T-helper 1 cell (primary cell): ENCODE measurements around the gene ZNF407.

Experiments used
- DNase-seq, 5 donors: peaks; one replicate each; pipeline ENCODE4 v3.0.0-alpha.2; 2012 to 2020

Gene ZNF407

DNA sequence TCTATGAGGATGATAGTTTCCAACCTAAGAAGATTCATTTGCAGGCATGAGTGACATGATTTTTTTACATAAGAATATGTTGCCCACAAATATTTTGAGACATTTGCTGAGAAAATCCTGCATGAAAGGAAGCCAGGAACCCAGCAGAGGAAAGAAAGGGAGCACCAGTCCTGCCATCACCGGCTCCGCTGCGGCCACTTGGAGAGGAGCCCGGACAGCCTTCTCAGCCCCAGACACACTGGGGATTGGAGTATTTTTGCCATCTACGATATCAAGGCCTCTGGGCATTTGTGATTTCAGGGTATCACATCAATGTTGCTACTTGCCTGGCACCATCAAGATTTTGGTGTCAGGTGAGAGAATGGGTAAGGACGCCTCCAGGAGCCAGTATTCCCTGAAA is 383.0 kb downstream of the ZNF407 start:
- DNase-seq, result no peak

DNA sequence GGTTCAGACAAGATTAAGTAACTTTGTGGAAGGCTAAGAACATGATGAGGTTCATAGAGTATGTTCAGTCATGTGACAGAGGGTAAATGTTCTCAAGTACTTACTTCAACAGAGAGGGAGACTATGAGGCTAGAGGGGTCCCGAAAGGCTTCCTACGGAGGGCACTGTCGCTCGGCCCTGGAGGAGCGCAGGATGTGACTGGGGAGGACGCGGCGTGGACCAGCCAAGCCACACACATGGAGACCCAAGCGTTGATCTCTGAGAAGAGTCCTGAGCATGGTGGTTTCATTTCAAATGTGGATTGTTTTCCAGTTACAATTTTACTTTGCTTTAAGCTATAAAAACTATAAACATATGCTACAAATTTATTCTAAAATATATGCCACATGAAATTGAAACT is 383.8 kb downstream of the ZNF407 start:
- no peak for DNase-seq

DNA sequence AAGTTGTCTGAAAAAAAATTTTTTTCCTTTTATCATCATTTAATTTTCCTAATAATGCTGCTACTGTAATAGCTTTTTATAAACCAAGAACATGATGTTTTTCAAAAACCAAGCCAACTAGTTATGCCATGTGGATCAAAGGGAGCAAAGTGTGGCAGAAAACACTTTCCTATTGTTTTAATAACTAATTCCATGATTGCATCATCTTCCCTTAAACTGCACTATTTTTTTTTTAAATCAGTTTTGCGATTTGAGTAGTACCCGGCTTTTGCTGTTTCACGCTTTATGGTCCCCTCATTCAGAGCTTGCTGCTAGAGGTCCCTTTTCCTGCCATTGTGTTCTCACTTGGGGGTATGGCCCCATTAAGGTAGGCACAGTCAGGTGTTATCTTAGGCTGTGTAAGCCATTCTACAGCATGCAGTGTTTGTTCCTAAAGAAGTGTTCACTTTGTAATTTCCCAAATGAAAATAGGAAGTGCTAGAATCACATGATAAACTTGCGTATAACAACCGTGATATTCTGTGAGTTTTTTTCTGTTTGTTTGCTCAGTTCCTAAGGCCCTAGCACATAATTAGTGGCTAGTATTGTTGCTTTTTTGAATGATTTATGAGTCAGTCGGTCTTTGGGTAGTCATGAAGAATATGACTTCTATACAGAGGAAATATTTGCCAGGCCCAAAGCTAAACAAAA is 385.4 kb downstream of the ZNF407 start:
- DNase-seq, result no peak

DNA sequence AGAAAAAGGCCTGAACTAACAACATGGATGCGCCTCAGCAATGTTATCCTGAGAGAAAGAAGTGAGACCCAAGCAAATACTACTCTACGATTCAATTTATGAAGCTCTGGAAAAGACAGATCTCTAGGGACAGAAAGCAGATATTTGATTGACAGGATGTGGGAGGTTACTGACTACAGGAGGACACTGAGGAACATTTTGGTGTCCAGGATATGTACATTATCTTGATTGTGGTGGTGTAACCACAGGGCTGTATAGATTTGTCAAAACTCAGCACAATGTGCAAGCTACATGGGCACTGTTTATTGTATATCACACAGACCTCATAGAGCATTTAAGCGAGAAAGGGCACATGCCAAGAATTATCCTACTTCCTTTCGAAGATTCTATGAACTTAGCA is 391.5 kb downstream of the ZNF407 start:
- no peak for DNase-seq

DNA sequence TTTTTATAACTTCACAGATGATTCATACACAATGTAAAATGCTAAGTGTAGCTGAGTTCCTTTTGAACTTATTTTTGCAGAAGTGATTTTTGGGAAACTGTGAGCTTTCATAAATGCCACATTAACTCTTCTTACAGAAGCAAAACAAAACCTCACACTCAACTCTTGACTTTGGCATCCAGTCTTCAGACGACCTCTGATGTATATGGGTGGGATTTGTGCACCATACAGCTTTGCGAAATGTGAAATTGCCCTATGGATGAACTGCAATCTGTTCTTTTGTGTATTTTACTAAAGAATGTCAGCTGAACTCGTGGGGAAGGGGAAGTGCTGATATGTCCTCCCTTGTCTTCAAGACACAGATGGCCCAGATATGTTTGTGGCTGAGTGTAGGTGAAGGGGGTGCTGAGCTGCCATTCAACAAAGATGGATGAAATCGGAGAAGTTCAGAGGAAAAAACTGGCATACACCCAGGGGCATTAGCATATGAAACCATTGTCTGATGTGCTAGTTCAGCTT is 393.0 kb downstream of the ZNF407 start:
- peak in 1 of 5 donors; percentile 42 for DNase-seq

DNA sequence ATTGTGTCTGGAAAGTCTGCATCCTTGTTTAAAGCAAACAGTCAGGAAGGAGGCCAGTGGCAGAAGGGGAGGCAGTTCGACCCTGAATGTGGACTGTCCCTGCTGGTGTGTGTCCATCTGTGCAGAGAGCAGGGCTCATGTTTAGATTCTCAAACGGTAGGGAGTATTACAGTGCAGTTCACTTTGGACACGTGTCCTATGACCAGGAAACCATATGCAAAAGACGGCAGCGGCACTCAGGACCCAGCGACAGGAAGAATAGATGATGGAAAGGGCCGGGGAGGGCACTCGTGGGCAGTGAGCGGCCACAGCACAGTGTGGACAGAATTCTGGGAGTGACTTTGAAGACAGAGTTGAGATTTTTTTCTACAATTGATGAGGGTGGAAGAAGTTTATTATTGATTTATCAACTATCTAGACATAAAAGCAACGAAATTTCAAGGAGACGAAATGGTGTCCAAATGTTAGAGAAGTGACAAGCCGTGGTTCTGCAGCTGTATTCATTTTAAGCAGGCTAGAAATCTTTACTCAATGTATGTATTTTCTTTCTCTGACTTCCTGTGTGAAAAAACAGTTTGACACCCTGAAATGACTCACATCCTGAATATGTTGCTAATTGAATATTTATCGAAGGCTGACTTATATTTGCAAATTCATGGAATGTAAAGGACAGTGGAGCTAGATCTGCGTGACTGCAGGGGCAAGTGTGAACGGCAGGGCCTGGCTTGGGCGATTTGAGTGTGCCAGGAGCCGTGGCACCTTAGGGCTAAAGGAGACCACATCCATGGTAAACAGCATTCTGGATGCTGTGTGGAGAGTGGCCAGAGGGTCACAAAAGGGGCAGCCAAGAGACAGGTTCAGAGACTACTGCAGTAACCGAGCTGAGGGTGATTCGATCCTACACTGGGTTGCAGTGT is 397.1 kb downstream of the ZNF407 start:
- DNase-seq, result peak in 1 of 5 donors; percentile 85

DNA sequence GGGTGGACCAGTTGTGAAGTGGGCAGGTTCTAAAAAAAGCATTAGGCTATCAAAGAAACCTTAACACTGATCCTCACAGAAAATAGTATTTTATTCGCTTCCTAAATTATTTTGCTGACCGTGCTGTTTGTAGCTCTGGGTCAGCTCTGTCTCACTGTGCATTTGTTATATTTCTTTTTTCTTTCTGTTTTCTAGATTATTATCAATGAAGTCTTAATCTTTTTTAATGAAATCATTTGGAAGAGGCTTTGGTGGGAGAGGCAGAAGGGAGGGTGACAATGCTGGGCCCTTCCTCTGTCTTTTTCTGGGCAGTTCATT is 397.7 kb downstream of the ZNF407 start:
- no peak for DNase-seq

DNA sequence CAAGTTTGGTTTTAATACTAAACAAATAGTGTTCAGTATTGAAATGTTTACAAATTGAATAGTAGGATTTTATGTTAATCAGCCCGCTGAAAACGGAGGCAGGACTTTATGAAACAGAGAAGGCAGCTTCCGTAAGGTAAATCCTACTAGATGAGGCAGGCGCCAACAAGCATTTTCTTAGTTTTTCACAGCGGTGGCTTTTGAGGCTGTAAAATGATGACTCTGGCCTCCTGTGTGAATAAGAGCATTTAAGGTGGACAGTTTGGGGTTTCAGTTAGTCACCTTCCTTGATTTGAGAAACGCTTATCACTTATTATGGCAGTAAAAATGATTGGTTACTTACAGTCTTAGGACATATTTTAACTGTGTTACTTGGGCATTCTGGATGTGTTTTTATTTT is 398.4 kb downstream of the ZNF407 start:
- DNase-seq, result no peak

DNA sequence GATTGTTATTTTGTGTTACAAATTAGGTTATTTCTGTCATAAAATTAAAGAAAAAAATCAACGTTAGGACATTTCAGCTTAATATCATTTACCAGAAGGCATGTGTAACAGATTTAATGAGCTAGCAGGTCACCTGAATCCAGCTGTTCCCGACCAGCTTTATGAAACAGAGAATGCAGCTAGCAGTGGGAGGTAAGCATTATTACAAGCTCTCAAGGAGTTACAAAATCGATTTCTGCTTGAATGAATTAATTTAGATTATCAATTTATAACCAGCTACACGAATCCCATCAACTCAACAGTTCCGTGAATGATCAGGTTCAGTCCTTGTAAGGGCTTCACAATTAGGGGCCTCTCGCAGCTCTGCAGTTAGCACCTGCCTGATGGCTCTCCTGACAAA is 399.3 kb downstream of the ZNF407 start:
- DNase-seq, result no peak

DNA sequence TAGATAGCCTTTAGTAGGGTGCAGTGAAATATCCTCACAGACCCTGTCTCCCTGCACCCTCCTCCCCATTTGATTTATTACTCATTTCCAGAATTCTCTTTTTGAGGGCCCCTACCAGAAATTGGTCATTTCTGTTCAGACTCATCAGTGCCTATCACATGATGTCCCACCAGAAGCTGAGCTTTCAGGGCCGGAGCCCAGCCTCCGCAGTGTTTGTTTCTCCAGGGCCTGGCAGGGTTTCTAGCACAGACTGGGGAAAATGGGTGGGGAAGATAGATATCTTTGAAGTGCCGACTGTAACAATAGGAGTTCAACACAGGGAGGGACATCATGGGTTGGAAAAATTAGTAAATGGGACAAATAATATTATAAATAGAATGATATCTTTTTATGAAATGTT is 403.2 kb downstream of the ZNF407 start:
- DNase-seq, result no peak

DNA sequence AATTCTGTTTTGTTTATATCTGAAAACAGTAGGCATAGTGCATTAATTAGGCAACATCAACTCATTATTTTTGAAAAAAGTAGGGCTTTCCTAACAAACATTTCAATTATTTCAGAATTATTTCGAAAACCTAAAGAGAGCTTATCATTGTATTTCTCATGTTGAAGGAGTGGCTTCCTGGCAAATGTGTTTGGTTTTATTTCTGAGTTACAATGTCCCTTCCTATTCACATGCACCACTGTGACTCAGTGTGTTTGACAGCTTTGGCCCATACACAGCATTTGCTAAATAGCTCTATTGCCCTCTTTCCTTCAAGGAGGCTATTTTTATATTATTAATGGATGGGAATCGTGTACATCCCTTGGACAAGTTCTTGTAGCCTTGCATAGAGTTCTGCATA is 405.4 kb downstream of the ZNF407 start:
- no peak for DNase-seq

DNA sequence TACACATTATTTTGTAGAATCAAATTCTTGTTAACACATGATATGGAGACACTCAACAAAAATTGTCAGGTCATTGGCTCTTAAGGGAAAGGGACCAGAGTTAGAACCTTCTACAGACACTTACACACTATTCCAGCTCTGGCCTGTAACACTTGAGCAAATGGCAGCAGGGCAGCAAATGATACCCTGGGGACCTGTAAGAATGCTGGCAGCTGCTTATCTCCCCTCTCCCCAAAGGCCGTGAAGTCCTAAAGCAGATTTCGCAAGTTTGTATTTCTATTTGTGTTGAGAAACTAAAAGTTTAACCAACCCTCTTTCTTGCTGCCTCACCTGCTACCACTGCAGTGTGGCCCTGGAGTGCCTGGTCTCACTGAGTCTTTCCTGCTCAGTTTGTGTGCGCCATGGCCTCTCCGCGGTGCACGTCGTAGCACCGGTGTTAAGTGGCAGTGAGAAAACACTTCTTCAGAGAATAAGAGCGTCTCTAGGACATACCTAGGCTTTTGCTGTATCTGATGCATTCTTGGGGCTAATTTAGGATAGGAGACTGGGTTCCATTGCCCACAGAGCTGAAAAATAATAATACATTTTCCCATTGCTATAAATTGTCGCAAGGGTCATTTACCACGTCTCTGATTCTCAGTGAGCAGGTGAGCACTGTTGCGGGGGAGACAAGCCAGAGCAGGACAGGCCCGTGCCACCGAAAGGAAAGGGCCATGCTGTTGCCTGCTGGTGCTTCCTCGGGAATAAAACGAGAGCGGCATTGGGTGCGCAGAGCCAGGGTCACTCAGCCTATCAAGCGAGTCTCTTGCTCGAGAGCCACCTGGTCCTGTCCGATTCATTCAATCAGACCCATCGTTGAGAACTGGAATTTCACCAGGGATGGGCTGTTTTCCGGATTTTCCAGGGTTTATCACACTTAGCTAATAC is 406.4 kb downstream of the ZNF407 start:
- DNase-seq, result no peak

DNA sequence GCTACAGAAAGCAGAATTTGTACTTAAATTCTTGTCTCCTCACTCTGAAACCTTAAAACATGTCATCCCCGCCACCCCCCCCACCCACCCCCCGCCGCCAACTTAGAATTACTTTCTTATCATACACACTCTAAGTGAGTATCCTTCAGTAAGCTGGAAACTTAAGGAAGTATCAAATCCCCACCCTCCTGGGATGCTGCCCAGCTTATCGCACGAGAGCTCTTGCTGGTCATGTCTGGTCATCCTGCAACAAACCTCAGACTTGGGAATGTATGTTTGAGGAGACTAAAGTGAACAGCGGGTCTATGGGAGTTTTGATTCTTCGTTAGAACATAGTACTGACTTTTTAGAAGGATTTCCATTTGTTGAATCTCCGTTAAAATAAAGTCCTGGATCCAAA is 408.0 kb downstream of the ZNF407 start:
- no peak for DNase-seq

DNA sequence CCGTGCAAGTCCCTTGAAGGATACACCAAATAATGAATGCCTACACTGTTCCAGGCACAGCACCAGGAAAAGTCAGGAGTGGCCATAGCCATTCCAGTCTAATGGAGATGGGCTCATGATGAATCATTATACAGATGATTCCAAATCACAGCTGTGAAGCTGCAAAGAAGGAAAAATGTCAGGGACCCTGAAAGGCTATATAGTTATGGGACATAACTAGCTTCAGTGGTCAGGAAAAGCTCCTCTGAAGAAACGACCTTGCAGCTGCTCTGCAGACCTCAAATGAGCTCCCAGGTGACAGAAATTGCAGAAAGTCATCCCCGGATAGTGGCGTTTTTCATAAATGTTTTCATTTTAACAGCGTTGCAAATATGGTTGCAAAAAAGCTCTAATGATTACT is 410.5 kb downstream of the ZNF407 start:
- no peak for DNase-seq

DNA sequence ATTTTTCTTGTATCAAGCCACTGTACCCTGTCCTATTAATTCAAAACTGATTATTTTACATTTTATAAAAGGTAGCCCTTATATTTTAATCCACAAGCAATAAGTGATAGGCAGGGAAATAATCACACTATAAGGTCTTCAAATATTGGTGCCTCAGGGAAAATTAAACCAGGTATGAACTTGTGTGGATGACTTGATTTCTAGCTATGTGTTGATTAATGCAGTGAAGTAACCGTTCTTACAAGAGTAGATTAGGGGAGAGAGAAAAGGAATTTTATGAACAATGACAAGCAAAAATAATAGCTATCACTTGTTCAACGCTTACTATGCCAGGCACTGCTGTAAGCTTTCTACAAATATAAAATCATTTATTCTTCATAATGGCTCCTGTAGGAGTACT is 411.6 kb downstream of the ZNF407 start:
- DNase-seq, result no peak

DNA sequence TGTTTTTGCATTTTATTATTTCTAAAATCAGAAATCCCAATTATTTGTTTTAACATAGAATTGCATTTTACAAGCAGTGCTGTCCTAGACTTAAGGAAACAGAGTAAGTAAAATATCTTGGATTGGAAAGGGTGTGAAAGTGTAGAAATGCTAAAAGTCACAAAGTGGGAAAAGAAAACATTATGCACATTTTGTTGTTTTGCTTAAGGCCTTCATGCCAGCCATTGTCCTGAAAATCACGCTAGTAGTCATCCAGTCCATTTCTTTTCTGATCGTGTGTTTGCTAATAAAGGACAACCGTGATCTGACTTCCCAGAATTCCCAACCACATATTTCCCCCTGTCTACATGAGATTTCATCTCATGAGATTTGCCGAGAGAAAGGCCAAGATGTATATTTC is 412.2 kb downstream of the ZNF407 start:
- no peak for DNase-seq

DNA sequence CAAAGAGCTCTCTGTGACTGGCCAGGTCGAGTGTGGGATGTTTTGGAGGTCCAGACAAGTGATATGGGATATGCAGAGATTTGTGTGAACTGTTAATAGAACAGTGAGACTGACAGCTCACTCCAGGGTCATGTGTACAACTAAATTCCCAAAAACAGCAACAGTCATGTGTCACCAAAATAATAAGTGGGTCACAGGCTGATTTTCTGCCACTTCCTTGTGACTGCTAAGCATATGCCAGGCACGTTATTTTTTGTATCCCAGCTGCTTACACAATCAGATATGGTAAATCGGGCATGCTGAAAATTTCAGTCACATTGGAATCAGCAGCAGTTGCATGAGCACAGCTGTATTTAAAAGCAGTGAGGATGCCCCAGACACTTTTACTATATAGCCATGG is 412.6 kb downstream of the ZNF407 start:
- DNase-seq, result no peak

DNA sequence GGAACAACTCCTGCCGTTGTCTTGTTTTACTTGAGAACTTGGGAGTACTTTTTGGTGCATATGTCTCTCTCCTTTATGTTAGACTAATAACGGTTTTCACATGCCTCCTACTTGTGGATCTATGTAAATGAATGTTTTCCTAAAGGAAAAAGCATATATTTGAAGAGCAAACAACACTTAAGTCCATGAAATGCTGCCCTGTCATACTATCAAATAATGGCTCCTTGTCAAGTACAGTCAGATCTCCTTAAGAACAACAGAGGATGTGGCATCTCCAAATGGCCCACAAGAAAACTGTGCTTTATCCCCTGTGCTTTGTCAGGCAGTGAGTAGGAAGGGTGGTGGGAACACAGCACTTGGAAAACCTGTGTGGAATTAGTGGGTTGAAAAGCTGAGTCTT is 413.0 kb downstream of the ZNF407 start:
- no peak for DNase-seq

DNA sequence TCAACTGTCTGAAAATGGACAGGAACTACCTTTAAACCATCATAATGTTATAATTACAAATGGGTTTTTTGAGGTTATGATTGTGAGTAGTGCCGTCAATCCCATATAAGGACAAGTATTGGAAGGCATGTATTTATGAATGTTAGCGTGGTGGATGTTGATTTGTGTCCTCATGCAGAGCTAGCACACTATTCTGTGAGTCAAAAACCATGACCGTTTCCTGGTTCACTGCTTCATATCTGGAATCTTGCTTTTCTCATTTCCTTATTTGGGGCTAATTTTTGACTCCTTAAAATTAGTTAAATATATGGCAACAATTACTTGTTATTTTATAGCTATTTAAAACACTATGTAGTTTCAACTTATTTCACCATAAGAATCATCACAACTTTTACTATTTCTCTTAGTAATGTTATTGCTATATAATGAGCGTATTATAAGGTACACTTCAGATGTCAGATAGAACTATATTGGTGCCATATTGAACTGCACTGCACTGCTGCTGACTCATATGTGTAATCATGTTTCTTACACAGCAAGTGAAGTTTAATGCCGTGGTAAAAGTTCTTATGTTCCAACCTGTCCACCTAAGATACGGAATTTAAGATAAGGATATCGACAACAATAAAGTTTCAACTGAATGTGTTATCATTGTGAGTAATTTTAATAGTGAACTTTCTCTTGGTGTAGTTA is 418.5 kb downstream of the ZNF407 start:
- no peak for DNase-seq

DNA sequence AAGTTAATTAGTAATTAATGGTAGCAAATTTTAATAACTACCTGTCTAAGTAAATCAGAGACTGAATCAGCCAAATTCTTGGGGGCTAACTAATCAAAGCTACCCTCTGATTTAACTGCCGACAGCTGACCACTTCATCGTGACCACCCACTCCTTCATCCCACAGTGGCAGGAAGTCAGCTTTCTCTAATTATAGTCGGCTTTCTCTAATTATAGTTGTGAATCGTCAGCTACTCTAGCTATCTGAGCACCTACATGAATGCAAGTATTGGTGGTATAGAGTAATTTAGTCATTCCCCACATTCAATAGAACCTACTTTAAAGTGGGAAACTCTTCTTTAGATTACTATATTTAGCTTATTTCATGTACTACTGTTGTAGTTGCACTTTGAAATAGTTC is 425.8 kb downstream of the ZNF407 start:
- DNase-seq, result no peak

DNA sequence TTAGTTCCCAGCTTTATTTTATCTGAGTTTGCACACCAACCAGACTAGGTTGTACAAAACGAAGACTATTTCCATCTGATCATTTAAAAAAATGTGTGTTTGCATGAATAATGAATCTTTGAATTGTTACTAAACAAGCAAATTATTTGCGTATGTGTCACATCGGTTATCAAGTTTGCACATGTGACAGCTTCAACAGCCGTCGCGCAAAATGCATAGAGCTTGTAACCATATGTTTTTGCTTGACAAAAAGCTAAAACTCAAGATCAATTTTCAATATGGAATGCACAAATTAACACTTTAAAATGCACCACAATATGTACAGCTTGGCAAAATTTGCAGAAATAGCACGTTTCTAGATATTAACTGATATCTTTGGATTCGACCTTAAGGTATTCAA is 427.2 kb downstream of the ZNF407 start:
- no peak for DNase-seq

DNA sequence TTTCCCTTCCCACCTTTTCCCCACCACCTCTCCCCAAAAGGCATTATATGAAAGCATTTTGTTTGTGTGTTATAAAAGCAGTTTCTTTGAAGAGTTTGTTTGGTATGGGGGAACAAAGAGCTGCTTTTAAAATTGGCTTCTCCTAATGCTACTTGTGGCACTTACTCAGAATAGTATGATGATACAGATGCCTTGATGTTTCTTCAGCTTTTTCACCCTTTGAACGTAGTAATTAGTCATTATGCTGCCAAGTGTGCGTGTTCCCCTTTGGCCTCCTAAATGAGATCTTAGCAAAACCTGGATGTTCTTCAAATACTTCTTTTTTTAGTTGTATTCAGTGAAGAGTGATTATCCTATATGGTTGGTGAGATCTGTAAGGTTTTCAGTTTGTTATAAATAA is 427.9 kb downstream of the ZNF407 start:
- DNase-seq, result no peak

DNA sequence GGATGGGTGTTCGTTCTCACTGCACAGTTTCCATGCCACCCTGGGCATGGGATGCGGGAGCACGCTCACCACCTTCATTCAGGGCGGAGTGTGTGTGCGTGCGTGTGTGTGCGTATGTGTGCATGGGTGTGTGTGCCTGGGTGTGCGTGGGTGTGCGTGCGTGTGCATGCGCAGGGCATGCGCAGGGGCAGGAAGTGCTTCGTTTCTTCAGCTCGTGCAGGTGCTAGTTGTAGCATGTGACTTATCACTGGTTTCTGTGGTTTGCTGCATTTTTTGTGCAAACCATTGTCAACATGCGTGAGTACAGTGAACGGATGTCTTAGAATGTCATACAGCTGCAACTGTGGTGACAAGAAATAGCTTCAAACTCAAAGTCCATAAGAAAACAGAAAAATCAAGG is 431.8 kb downstream of the ZNF407 start:
- DNase-seq, result peak in 1 of 5 donors; percentile 61
